Fibroblast of lung (primary cell): ENCODE measurements around the gene OPTN. TPM values are rescaled to one million over a fixed set of nuclear protein-coding genes. Genes with fewer than 3 reads are reported as not detected.

Source experiments
- DNase-seq, 2 donors: peaks; one replicate each; pipeline versions ENCODE4 v3.0.0 to v3.0.0-alpha.2; 2010; ENCODE audit warnings: low read depth in 2 of 2
- H2AFZ ChIP-seq: 2 replicates; pipeline ENCODE4 v1.5.1; 2012; ENCODE audit warnings: low read length, control low read depth, inconsistent platforms
- H3K27ac ChIP-seq: 2 replicates; pipeline ENCODE4 v1.5.1; 2011; ENCODE audit warnings: low read length, control low read depth; ENCODE audit not compliant: insufficient read depth
- H3K27me3 ChIP-seq: 2 replicates; pipeline ENCODE4 v1.5.1; 2011; ENCODE audit warnings: mild to moderate bottlenecking, low read length; ENCODE audit not compliant: control insufficient read depth, insufficient read depth
- H3K36me3 ChIP-seq: 2 replicates; pipeline ENCODE4 v1.5.1; 2011; ENCODE audit warnings: low read length; ENCODE audit not compliant: control insufficient read depth, insufficient read depth
- H3K4me1 ChIP-seq: 2 replicates; pipeline ENCODE4 v1.5.1; 2011; ENCODE audit warnings: low read length; ENCODE audit not compliant: control insufficient read depth, insufficient read depth; ENCODE audit errors: extremely low read depth
- H3K4me2 ChIP-seq: 2 replicates; pipeline ENCODE4 v1.5.1; 2011; ENCODE audit warnings: low read length, control low read depth; ENCODE audit not compliant: insufficient read depth; ENCODE audit errors: extremely low read depth
- H3K4me3 ChIP-seq, 4 experiments: fragments of 200-600 bp in 1 of 4; sonication (generic) in 1 of 4; replicated peaks in 1 of 4; 2 replicates each; pipeline ENCODE4 v1.5.1; 2011 to 2016; ENCODE audit warnings: low read length in 4 of 4, low read depth in 3 of 4, mild to moderate bottlenecking in 3 of 4, control low read depth in 2 of 4, inconsistent platforms in 1 of 4, mixed read lengths in 1 of 4; ENCODE audit not compliant: insufficient read depth in 1 of 4; ENCODE audit errors: control extremely low read depth in 1 of 4
- H3K79me2 ChIP-seq: 2 replicates; pipeline ENCODE4 v1.5.1; 2012; ENCODE audit warnings: mild to moderate bottlenecking, low read length, inconsistent platforms; ENCODE audit not compliant: control insufficient read depth, insufficient read depth
- H3K9ac ChIP-seq: 2 replicates; pipeline ENCODE4 v1.5.1; 2011; ENCODE audit warnings: mild to moderate bottlenecking, low read length, control low read depth; ENCODE audit not compliant: insufficient read depth
- H3K9me3 ChIP-seq: 2 replicates; pipeline ENCODE4 v1.5.1; 2012; ENCODE audit warnings: low read depth, low read length; ENCODE audit not compliant: control insufficient read depth, insufficient read depth
- H4K20me1 ChIP-seq: 2 replicates; pipeline ENCODE4 v1.5.1; 2011; ENCODE audit warnings: low read length; ENCODE audit not compliant: control insufficient read depth, insufficient read depth; ENCODE audit errors: extremely low read depth
- CTCF ChIP-seq, 2 donors: IDR thresholded peaks in 1 of 2; conservative IDR thresholded peaks in 1 of 2; 1 replicate in 1 of 2; 2 replicates in 1 of 2; pipeline ENCODE4 v1.5.1; 2011 to 2012; ENCODE audit warnings: low read length in 2 of 2, control low read depth in 1 of 2, inconsistent platforms in 1 of 2, low read depth in 1 of 2, mild to moderate bottlenecking in 1 of 2
- EZH2 ChIP-seq: IDR thresholded peaks from 2 replicates; pipeline ENCODE4 v1.5.1; 2012; ENCODE audit warnings: low read length, control low read depth, mild to moderate bottlenecking; ENCODE audit errors: missing control alignments
- polyA plus RNA-seq, 2 donors: library from polyadenylated mRNA; depleted of rRNA in 1 of 2; stranded (reverse) in 1 of 2; unstranded in 1 of 2; fragments of >200 nt; gene quantifications; 2 replicates each; pipeline ENCODE4 v1.2.1, GENCODE V29; 2011 to 2012; ENCODE audit warnings: missing spikeins in 1 of 2
- total RNA-seq: library from RNA; depleted of rRNA; stranded (reverse); fragments of >200 nt; gene quantifications from 2 replicates; pipeline ENCODE4 v1.2.1, GENCODE V29; 2014

Gene OPTN
- total and polyA plus RNA-seq, 2 donors (not counting 1 experiment from before 2014, with no cell fraction given), result 139 to 156 TPM

- Histone ChIP-seq H3K4me2 (no peak overlapping the region), H2AFZ (no peak overlapping the region), H3K4me3 (no peak overlapping the region), H4K20me1 (no peaks in the 10 kb centered on the region), H3K27ac (no peak overlapping the region), H3K9me3 (no peaks in the 10 kb centered on the region), H3K79me2 (peaks cover 47% of the 10 kb centered on the region), H3K27me3 (no peaks in the 10 kb centered on the region), H3K9ac (no peak overlapping the region), H3K4me1 (peaks cover 6% of the 10 kb centered on the region), H3K36me3 (peaks cover 4% of the 10 kb centered on the region)
- no peak for TF ChIP-seq EZH2
- DNase-seq, result no peak
These were observed 4.7 kb downstream of the OPTN start for GRCh38 chr10:13104697-13105096.

- peaks cover 45% of the 10 kb centered on the region for H3K79me2 ChIP-seq
These were observed 5.2 kb downstream of the OPTN start for GRCh38 chr10:13105184-13105583.

GRCh38 chr10:13106387-13107045 is 6.6 kb downstream of the OPTN start:
- no peaks in the 10 kb centered on the region for H4K20me1 ChIP-seq
- peaks cover 7% of the 10 kb centered on the region for H3K36me3 ChIP-seq

More at GRCh38 chr10:13105184-13105583, 5.2 kb downstream of the OPTN start:
- no peak overlapping the region for H2AFZ ChIP-seq
- no peak overlapping the region for H3K4me3 ChIP-seq
- no peak overlapping the region for H3K27ac ChIP-seq
- no peak overlapping the region for H3K4me2 ChIP-seq
- no peak overlapping the region for H3K9ac ChIP-seq
- H3K27me3 ChIP-seq, result no peaks in the 10 kb centered on the region
- peak; percentile 7 to 27 for DNase-seq
- H4K20me1 ChIP-seq, result no peaks in the 10 kb centered on the region
- no peak for TF ChIP-seq EZH2
- TF ChIP-seq CTCF (conservative IDR thresholded peaks at IDR 0.05 in 1 of 2, IDR thresholded peaks at IDR 0.05 in 1 of 2; ENCODE audit: low read depth in 1 of 2, low read length in 2 of 2), result no peak
- H3K36me3 ChIP-seq, result peaks cover 4% of the 10 kb centered on the region
- H3K4me1 ChIP-seq, result peaks cover 6% of the 10 kb centered on the region
- H3K9me3 ChIP-seq, result no peaks in the 10 kb centered on the region

More at GRCh38 chr10:13106387-13107045, 6.6 kb downstream of the OPTN start:
- Histone ChIP-seq H3K27ac (no peak overlapping the region), H3K79me2 (peaks cover 36% of the 10 kb centered on the region), H3K4me2 (no peak overlapping the region), H3K9me3 (no peaks in the 10 kb centered on the region), H2AFZ (no peak overlapping the region), H3K27me3 (no peaks in the 10 kb centered on the region), H3K9ac (no peak overlapping the region), H3K4me3 (no peak overlapping the region), H3K4me1 (peaks cover 6% of the 10 kb centered on the region)
- TF ChIP-seq CTCF (conservative IDR thresholded peaks at IDR 0.05 in 1 of 2, IDR thresholded peaks at IDR 0.05 in 1 of 2; ENCODE audit: low read depth in 1 of 2, low read length in 2 of 2), result no peak
- TF ChIP-seq EZH2, result no peak
- no peak for DNase-seq
